K562 (cell line): Measurements from ENCODE around the gene KLK1. TPM values are rescaled to one million over a fixed set of nuclear protein-coding genes. Genes with fewer than 3 reads are reported as not detected.
A peak's percentile ranks its signal among the peaks of the same experiment; 100 is the strongest.

Experiments used
- BDP1 ChIP-seq: IDR thresholded peaks from 3 replicates; pipeline ENCODE4 v1.6.1; 2011; ENCODE audit not compliant: insufficient read length, insufficient read depth
- BMI1 ChIP-seq: fragments of 150-350 bp; IDR thresholded peaks from 2 replicates; pipeline ENCODE4 v1.6.1; 2014; ENCODE audit warnings: low read length
- CHD2 ChIP-seq: IDR thresholded peaks from 2 replicates; pipeline ENCODE4 v1.6.1; 2011; ENCODE audit warnings: low read depth, low read length
- GATAD2A ChIP-seq: fragments of 450-650 bp; IDR thresholded peaks from 2 replicates; pipeline ENCODE4 v1.6.1; 2017
- KDM5B ChIP-seq: fragments of 200-600 bp; sonication (generic); IDR thresholded peaks from 2 replicates; pipeline ENCODE4 v1.6.1; 2012; ENCODE audit warnings: low read depth, mild to moderate bottlenecking, moderate library complexity, low read length, control low read depth, inconsistent platforms; ENCODE audit not compliant: insufficient replicate concordance
- L3MBTL2 ChIP-seq: fragments of 450-650 bp; IDR thresholded peaks from 2 replicates; pipeline ENCODE4 v1.6.1; 2016; ENCODE audit warnings: mild to moderate bottlenecking, moderate library complexity
- MAZ ChIP-seq, 2 experiments: fragments of 450-650 bp in 1 of 2; sonication (generic) in 1 of 2; formaldehyde crosslinking; IDR thresholded peaks in 1 of 2; conservative IDR thresholded peaks in 1 of 2; 2 replicates each; pipeline versions ENCODE4 v1.4.0 to v1.5.0; 2020; ENCODE audit warnings: mild to moderate bottlenecking in 1 of 2, missing genetic modification reagents in 1 of 2
- NR3C1 ChIP-seq: sonication (generic); formaldehyde crosslinking; IDR thresholded peaks from 2 replicates; pipeline ENCODE4 v1.8.1; 2022; ENCODE audit warnings: missing genetic modification reagents
- POLR2AphosphoS5 ChIP-seq: IDR thresholded peaks from 2 replicates; pipeline ENCODE4 v1.6.1; 2011; ENCODE audit warnings: mild to moderate bottlenecking, low read depth, low read length, moderate library complexity; ENCODE audit not compliant: control insufficient read depth, insufficient read depth
- PRDM10 ChIP-seq: fragments of 450-650 bp; IDR thresholded peaks from 2 replicates; pipeline ENCODE4 v1.6.1; 2018; ENCODE audit not compliant: partially characterized antibody
- PTBP1 ChIP-seq: fragments of 200-400 bp; formaldehyde crosslinking; IDR thresholded peaks from 2 replicates; pipeline ENCODE4 v1.6.1; 2017; ENCODE audit warnings: low read depth, low read length
- SMAD3 ChIP-seq: fragments of 450-650 bp; formaldehyde crosslinking; conservative IDR thresholded peaks from 2 replicates; pipeline ENCODE4 v1.4.0; 2020; ENCODE audit warnings: mild to moderate bottlenecking
- SNRNP70 ChIP-seq: fragments of 200-400 bp; formaldehyde crosslinking; optimal IDR thresholded peaks from 2 replicates; pipeline ENCODE3; 2017; ENCODE audit warnings: low read depth, low read length
- ZNF146 ChIP-seq: IDR thresholded peaks from one replicate; pipeline ENCODE4 v1.6.1; 2018; ENCODE audit warnings: missing compliant biosample characterization; ENCODE audit not compliant: unreplicated experiment
- ZNF561 ChIP-seq: fragments of 450-650 bp; formaldehyde crosslinking; conservative IDR thresholded peaks from 2 replicates; pipeline ENCODE4 v1.4.0; 2020; ENCODE audit warnings: mild to moderate bottlenecking, moderate library complexity
- polyA plus RNA-seq, 8 experiments: library from polyadenylated mRNA; depleted of rRNA in 4 of 8; stranded (reverse) in 5 of 8; unstranded in 3 of 8; fragments of >200 nt; fragmentation: Nextera tagmentation in 2 of 8; fragmentation: Illumina TruSeq in 1 of 8; extraction: Ambion mirVana in 2 of 8; extraction: Trizol in 1 of 8; gene quantifications; 2 replicates each; pipeline versions ENCODE4 v1.2.1 to v1.2.3, GENCODE V29; 2011 to 2014; ENCODE audit warnings: inconsistent platforms in 1 of 8, missing spikeins in 1 of 8
- total RNA-seq, 7 experiments: library from RNA; depleted of rRNA in 6 of 7; stranded (reverse); fragments of >200 nt in 6 of 7; fragmentation: Illumina TruSeq in 2 of 7; extraction: Trizol in 2 of 7; gene quantifications; 2 replicates each; pipeline versions ENCODE4 v1.2.1 to v1.2.3, GENCODE V29; 2011 to 2021; ENCODE audit warnings: low replicate concordance in 1 of 7

KLK1 gene
- total and polyA plus RNA-seq, 9 of the 15 experiments (the other 6 are each of a cell fraction or from before 2014, with no cell fraction given): 0.87 to 15.4 (median 9.1) TPM

- TF ChIP-seq BDP1 (no peak), SMAD3 (CRISPR knock-in tag) (no peak), ZNF561 (CRISPR knock-in tag) (no peak), KDM5B (peak; percentile 17), BMI1 (no peak), SNRNP70 (peak; percentile 79), ZNF146 (CRISPR knock-in tag) (no peak), POLR2AphosphoS5 (no peak), PRDM10 (peak; percentile 81), GATAD2A (no peak), L3MBTL2 (peak; percentile 85), CHD2 (peak; percentile 51), MAZ (CRISPR knock-in tag; conservative IDR thresholded peaks at IDR 0.05 in 1 of 2, IDR thresholded peaks at IDR 0.05 in 1 of 2) (no peak; a peak in 1 of 4 replicates), NR3C1 (CRISPR knock-in tag) (no peak), PTBP1 (peak; percentile 6)
Observed at GRCh38 chr19:50794074-50794875, 29.3 kb downstream of the KLK1 start (continued).
